Measurements from ENCODE around the gene KCTD3.

Gene KCTD3

GRCh38 chr1:215556996-215557395, 10.1 kb upstream of the KCTD3 start:
- DNase-seq (ENCODE audit: low read depth), result no peak

GRCh38 chr1:215557504-215557903, 9.6 kb upstream of the KCTD3 start:
- DNase-seq (ENCODE audit: low read depth), result no peak

GRCh38 chr1:215557992-215558626, 9.0 kb upstream of the KCTD3 start:
- DNase-seq (ENCODE audit: low read depth), result no peak

GRCh38 chr1:215567491-215568298, 591 bp downstream of the KCTD3 start:
- no peak for DNase-seq (ENCODE audit: low read depth)

DNA sequence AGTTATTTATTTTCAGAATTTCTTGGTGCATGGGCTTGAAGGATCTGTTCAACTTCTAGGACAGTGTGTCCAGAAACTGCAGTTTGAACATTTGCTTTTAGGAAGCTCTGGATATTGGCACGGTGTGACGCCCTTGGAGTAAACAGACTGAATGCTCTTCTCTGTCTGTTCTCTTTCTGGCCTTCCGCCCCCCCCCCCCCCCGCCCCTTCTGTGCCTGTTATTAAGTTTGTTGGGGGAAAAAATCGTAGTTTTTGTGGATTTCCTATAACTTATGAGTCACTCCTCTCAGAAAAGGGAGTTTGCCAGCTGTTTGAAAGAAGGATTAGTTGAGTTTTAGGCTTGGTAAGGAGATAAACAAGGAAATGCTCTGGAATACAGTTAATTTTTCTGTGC, 1.2 kb downstream of the KCTD3 start:
- no peak for DNase-seq (ENCODE audit: low read depth)

DNA sequence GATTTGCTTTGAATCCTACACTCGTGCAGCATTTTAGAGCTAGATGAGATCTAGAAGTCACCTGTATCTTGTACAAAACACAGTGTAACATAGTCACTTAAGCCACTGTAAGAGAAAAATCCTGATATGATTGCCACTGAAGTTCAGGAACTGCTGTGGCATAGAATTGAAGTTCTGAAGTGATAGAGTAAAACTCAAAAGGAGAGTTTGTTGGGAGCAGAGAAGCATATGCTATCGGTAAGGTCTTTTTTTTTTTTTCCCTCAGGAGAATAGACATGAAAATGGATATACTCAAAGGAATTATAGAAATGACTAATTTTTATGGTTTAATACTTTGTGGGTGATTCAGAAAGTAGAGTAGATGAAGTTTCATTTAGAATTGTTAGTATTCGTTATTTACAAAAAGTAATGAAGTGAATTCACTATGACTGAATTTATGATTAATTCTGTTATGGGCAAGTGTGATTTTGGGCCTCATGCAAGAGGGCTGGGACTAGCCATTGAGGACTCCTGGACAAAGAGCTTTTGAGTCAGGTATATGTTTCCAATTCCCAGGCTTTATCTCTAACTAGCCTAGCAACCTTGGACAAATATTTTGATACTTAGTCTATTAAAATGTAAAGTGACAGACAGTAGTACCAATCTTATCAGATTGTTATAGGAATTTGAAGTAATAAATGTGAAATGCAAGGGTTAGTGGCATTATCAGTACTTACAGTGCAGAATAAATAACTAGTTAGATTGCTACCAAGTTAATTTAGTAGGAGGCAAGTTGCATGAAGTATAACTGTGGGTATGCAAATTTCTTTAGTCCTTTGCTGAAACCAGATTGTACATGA, 3.1 kb downstream of the KCTD3 start:
- no peak for DNase-seq (ENCODE audit: low read depth)

DNA sequence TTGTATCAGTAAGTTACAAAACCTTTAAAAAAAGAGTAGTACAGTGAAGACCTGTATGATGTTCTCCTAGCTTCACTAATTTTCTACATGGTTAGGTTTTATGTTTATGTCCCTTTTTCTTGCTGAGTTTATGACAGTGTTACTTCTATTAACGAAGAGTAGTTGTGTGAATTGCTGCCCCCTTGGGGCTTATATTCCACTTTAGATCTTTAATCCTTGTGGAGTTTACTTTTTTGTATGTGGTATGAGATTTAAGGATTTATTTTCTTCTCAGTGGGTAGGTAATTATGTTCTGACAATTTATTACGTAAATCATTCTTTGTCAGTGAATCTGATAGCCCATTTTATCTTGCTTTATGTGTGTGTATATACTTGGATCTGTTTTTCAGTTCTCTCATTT, 14.8 kb downstream of the KCTD3 start:
- no peak for DNase-seq (ENCODE audit: low read depth)

GRCh38 chr1:215583185-215583749, 16.2 kb downstream of the KCTD3 start:
- DNase-seq (ENCODE audit: low read depth), result no peak

DNA sequence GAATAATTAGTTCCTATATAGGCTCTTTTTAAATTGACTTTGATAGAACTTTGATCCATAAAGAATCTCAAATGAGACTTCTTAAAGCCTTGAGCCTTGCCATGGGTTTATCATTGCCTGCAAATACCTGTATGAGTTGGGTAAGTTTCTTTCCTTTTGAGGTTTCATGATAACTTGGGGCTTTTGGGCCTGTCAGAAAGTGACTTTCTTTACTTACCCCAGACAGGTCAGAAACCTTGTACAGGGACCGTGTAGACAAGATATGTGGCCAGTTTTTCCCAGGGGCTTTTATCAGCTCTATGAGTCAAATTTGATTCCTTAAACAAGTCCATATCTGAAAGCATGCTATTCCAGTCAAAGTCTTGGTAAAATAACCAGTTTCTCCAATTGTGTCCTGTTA, 17.3 kb downstream of the KCTD3 start:
- no peak for DNase-seq (ENCODE audit: low read depth)

DNA sequence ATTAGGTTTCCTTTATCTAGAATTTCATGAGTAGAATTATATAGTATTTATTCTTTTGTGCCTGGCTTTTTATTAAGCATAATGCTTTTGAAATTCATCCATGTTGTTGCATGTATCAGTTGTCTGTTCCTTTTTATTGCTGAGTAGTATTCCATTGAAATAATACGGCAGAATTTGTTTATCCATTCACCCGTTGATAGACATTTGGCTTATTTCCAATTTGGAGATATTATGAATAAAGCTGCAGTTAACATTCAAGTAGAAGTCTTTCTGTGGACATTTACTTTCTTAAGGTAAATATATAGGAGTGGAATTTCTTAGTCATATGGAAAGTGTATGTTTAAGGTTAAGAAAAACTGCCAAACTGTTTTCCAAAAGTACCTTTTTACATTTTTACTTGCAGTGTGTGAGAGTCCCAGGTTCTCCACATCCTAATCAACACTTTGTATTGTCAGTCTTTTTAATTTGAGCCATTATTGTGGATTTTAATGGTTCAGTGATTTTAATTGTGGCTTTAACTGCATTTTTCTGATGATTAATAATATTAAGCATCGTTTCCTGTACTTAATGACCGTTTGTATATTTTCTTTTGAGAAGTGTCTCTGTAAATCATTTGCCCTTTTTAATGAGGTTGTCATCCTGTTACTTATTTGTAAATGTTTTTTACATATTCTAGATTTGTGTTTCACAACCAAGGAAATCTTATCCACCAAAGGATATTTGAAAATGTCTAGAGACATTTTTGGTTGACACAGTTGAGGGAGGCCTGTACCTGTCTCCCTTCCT, 22.7 kb downstream of the KCTD3 start:
- DNase-seq (ENCODE audit: low read depth), result no peak

GRCh38 chr1:215590779-215591491, 23.8 kb downstream of the KCTD3 start:
- no peak for DNase-seq (ENCODE audit: low read depth)

DNA sequence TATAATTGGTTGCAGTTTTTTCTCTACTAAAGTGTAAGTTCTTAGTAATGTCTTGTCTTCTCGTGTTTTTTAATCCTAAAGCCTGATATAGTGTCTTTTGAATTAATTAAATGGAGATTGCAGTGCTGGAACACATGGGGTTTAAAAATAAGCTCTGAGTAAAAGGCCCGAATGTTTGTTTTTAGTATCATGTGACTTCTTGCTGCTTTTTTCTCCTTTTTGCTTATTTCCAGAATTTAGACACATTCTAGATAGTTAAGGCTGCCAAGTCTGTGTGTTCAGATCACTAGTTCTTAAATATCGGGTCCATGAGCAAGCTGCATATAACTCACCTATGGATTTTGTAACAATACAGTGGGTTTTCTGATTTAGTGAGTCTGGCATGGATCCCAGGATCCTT, 27.5 kb downstream of the KCTD3 start:
- no peak for DNase-seq (ENCODE audit: low read depth)

GRCh38 chr1:215595231-215595630, 28.1 kb downstream of the KCTD3 start:
- DNase-seq (ENCODE audit: low read depth), result no peak

GRCh38 chr1:215597961-215598360, 30.9 kb downstream of the KCTD3 start:
- no peak for DNase-seq (ENCODE audit: low read depth)

DNA sequence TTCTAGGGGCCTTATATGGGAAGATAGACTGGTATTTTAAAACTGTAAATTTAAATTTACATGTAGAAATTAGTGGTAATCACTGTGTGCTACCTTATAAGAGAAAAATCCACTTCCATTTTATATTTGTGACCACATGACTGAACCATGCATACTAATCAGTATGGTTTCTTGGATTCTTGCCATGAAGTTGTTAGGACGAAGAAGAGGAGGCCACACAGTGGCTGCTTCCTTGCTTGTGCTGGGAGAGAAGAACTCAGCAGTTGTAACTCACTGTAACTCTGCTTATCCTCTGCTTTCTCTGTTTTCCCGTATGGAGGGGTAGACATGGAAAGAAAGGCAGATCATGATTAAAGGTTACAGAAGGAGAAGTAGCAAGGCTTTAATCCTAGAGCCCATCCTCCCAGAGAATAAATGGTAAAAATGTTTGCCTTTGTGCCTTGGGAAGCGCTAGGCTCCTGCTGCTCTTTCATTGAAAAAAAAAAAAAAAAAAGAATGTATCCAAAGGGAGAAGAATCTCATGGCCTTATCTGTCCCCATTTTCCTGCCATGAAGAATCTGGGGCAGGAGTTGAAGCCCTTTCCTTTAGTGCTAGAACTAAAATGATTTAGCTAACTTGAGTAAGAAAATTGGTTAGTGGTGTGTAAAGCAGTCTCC, 32.4 kb downstream of the KCTD3 start:
- no peak for DNase-seq (ENCODE audit: low read depth)

DNA sequence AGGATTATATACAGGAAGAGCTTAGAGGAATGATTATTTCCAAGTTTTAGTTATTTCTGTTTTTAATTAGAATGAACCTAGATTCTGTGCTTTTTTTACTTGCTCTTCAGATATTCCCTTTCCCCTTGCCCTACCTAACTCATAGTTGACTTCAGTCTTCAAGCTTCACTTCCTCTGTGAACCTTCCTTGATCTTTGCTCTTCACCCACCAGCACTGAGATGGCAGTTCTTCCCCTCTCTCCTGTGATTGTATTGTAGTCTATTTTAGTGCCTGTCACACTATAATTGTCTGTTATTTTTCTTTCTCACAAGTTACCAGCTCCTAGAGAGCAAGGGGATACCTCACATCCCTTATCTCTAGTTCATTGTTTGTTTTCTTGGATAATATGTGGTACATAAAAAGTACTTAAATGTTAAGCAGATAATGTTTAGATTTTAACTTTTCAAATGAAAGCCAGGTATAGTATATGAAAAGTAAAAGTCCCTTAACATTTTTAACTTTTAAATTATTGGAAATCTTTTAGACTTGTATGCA, 33.2 kb downstream of the KCTD3 start:
- no peak for DNase-seq (ENCODE audit: low read depth)

DNA sequence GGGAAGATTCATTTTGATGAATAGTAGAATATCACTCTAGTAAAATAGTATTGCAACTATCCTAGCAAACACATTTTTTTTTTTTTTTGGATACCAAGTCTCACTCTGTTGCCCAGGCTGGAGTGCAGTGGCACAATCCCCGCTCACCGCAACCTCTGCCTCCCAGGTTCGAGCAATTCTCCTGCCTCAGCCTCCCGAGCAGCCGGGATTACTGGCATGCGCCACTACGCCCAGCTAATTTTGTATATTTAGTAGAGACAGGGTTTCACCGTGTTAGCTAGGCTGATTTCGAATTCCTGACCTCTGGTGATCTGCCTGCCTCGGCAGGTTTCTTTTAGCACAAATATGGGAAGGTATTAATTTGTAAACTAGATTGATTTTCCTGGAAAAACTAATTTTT, 33.8 kb downstream of the KCTD3 start:
- DNase-seq (ENCODE audit: low read depth), result no peak

GRCh38 chr1:215601276-215601675, 34.2 kb downstream of the KCTD3 start:
- no peak for DNase-seq (ENCODE audit: low read depth)

GRCh38 chr1:215603319-215603718, 36.2 kb downstream of the KCTD3 start:
- DNase-seq (ENCODE audit: low read depth), result no peak

GRCh38 chr1:215605011-215605621, 38.0 kb downstream of the KCTD3 start:
- DNase-seq (ENCODE audit: low read depth), result no peak

Measured in activated T-helper 1 cell treated with Interleukin-2 at 50 U/mL for 16 hours (primary cell).